ENCODE data around the gene NPHP4.
"Not testable (repeated sequence)": the region's sequence is repeated elsewhere in the genome, so short reads cannot be mapped to it uniquely, and the experiment has no call there.

NPHP4 gene

GRCh38 chr1:5907386-5907785 is 84.8 kb downstream of the NPHP4 start:
- no peak for DNase-seq

GRCh38 chr1:5906966-5907365 is 85.3 kb downstream of the NPHP4 start:
- DNase-seq = no peak

GRCh38 chr1:5906116-5906515 is 86.1 kb downstream of the NPHP4 start:
- DNase-seq = no peak

GRCh38 chr1:5905436-5905835 is 86.8 kb downstream of the NPHP4 start:
- DNase-seq = no peak

GRCh38 chr1:5904551-5904950 is 87.7 kb downstream of the NPHP4 start:
- DNase-seq = no peak

GRCh38 chr1:5903680-5904079 is 88.5 kb downstream of the NPHP4 start:
- DNase-seq = no peak

- no peak for DNase-seq
Measured at GRCh38 chr1:5903031-5903430, 89.2 kb downstream of the NPHP4 start.

- DNase-seq = no peak
Measured at GRCh38 chr1:5901841-5902240, 90.4 kb downstream of the NPHP4 start.

- no peak for DNase-seq
Measured at GRCh38 chr1:5901150-5901549, 91.1 kb downstream of the NPHP4 start.

- DNase-seq = no peak
Measured at GRCh38 chr1:5898266-5898665, 94.0 kb downstream of the NPHP4 start.

GRCh38 chr1:5896706-5897660 is 95.2 kb downstream of the NPHP4 start:
- DNase-seq = no peak

GRCh38 chr1:5895446-5896406 is 96.5 kb downstream of the NPHP4 start:
- DNase-seq = no peak

- DNase-seq = not testable (repeated sequence)
Measured at GRCh38 chr1:5893699-5894278, 98.4 kb downstream of the NPHP4 start.

- no peak for DNase-seq
Measured at GRCh38 chr1:5892329-5892728, 99.9 kb downstream of the NPHP4 start.

- DNase-seq = no peak
Measured at GRCh38 chr1:5891736-5892135, 100.5 kb downstream of the NPHP4 start.

- DNase-seq = no peak
Measured at GRCh38 chr1:5891137-5891536, 101.1 kb downstream of the NPHP4 start.

GRCh38 chr1:5890346-5891106 is 101.7 kb downstream of the NPHP4 start:
- no peak for DNase-seq

- DNase-seq = no peak
Measured at GRCh38 chr1:5889901-5890300, 102.3 kb downstream of the NPHP4 start.

GRCh38 chr1:5889462-5889861 is 102.8 kb downstream of the NPHP4 start:
- DNase-seq = no peak

- no peak for DNase-seq
Measured at GRCh38 chr1:5888606-5889211, 103.5 kb downstream of the NPHP4 start.

- no peak for DNase-seq
Measured at GRCh38 chr1:5887971-5888361, 104.3 kb downstream of the NPHP4 start.

GRCh38 chr1:5887349-5887970 is 104.8 kb downstream of the NPHP4 start:
- no peak for DNase-seq

All from NCI-H69 (cell line).